Measurements from ENCODE around the gene SERINC4. TPM values are rescaled to one million over a fixed set of nuclear protein-coding genes. Genes with fewer than 3 reads are reported as not detected.
"Not testable (repeated sequence)": the region's sequence is repeated elsewhere in the genome, so short reads cannot be mapped to it uniquely, and the experiment has no call there.

Gene SERINC4
- polyA plus RNA-seq, 1 donor (not counting 4 experiments of a cell fraction or from before 2014, with no cell fraction given) = 0.05 TPM

GRCh38 chr15:43830691-43831275, 30.8 kb upstream of the SERINC4 start:
- H3K4me1 ChIP-seq (ENCODE audit: control insufficient read depth, extremely low read depth, insufficient read depth, low read length); dilution Hi-C loops (cut with MboI; ENCODE audit: extremely low pct_ligation_motif_present, low sequenced_read_pairs); H3K4me3 ChIP-seq (ENCODE audit: control insufficient read depth in 2 of 3, extremely low read depth in 1 of 3, insufficient read depth in 2 of 3, low read depth in 1 of 3, low read length in 3 of 3); H3K9me3 ChIP-seq (ENCODE audit: control insufficient read depth, low read depth, low read length); H3K27ac ChIP-seq (ENCODE audit: control insufficient read depth, insufficient read depth, low read length); H3K9me1 ChIP-seq (ENCODE audit: control insufficient read depth, extremely low read depth, insufficient read depth, low read length); H3K27me3 ChIP-seq (ENCODE audit: control insufficient read depth, extremely low read depth, insufficient read depth, low read length); FAIRE-seq; H4K20me1 ChIP-seq (ENCODE audit: control insufficient read depth, extremely low read depth, insufficient read depth, low read length); H3K79me2 ChIP-seq (ENCODE audit: control insufficient read depth, insufficient read depth, low read length); DNase-seq (ENCODE audit: low read depth, low spot score); H3K9ac ChIP-seq (ENCODE audit: control insufficient read depth, extremely low read depth, insufficient read depth, low read length); H3K4me2 ChIP-seq (ENCODE audit: control insufficient read depth, extremely low read depth, insufficient read depth, low read depth, low read length); H3K36me3 ChIP-seq (ENCODE audit: control insufficient read depth in 2 of 2, extremely low read depth in 1 of 2, insufficient read depth in 2 of 2, low read length in 2 of 2); H2AFZ ChIP-seq (ENCODE audit: control insufficient read depth, low read length): not testable (repeated sequence)

GRCh38 chr15:43829951-43830540, 30.0 kb upstream of the SERINC4 start:
- H3K9me3 ChIP-seq (ENCODE audit: control insufficient read depth, low read depth, low read length); H2AFZ ChIP-seq (ENCODE audit: control insufficient read depth, low read length); H3K36me3 ChIP-seq (ENCODE audit: control insufficient read depth in 2 of 2, extremely low read depth in 1 of 2, insufficient read depth in 2 of 2, low read length in 2 of 2); H3K9me1 ChIP-seq (ENCODE audit: control insufficient read depth, extremely low read depth, insufficient read depth, low read length); DNase-seq (ENCODE audit: low read depth, low spot score); H3K27me3 ChIP-seq (ENCODE audit: control insufficient read depth, extremely low read depth, insufficient read depth, low read length); dilution Hi-C loops (cut with MboI; ENCODE audit: extremely low pct_ligation_motif_present, low sequenced_read_pairs); H3K4me1 ChIP-seq (ENCODE audit: control insufficient read depth, extremely low read depth, insufficient read depth, low read length); H3K4me3 ChIP-seq (ENCODE audit: control insufficient read depth in 2 of 3, extremely low read depth in 1 of 3, insufficient read depth in 2 of 3, low read depth in 1 of 3, low read length in 3 of 3); H3K4me2 ChIP-seq (ENCODE audit: control insufficient read depth, extremely low read depth, insufficient read depth, low read depth, low read length); H3K27ac ChIP-seq (ENCODE audit: control insufficient read depth, insufficient read depth, low read length); H3K9ac ChIP-seq (ENCODE audit: control insufficient read depth, extremely low read depth, insufficient read depth, low read length); H3K79me2 ChIP-seq (ENCODE audit: control insufficient read depth, insufficient read depth, low read length); H4K20me1 ChIP-seq (ENCODE audit: control insufficient read depth, extremely low read depth, insufficient read depth, low read length); FAIRE-seq: not testable (repeated sequence)

GRCh38 chr15:43828061-43828657, 28.1 kb upstream of the SERINC4 start:
- H4K20me1 ChIP-seq (ENCODE audit: control insufficient read depth, extremely low read depth, insufficient read depth, low read length) = no peaks in the 10 kb centered on the region
- H3K36me3 ChIP-seq (ENCODE audit: control insufficient read depth in 2 of 2, extremely low read depth in 1 of 2, insufficient read depth in 2 of 2, low read length in 2 of 2) = no peaks in the 10 kb centered on the region
- dilution Hi-C loops (cut with MboI; ENCODE audit: extremely low pct_ligation_motif_present, low sequenced_read_pairs) = no loop called here
- peak overlapping the region; percentile 27 for H2AFZ ChIP-seq (ENCODE audit: control insufficient read depth, low read length)
- no peaks in the 10 kb centered on the region for H3K9me1 ChIP-seq (ENCODE audit: control insufficient read depth, extremely low read depth, insufficient read depth, low read length)
- FAIRE-seq = no peak
- no peak overlapping the region for H3K27ac ChIP-seq (ENCODE audit: control insufficient read depth, insufficient read depth, low read length)
- DNase-seq (ENCODE audit: low read depth, low spot score) = no peak
- peaks cover 12% of the 10 kb centered on the region for H3K79me2 ChIP-seq (ENCODE audit: control insufficient read depth, insufficient read depth, low read length)
- H3K27me3 ChIP-seq (ENCODE audit: control insufficient read depth, extremely low read depth, insufficient read depth, low read length) = no peaks in the 10 kb centered on the region
- H3K4me1 ChIP-seq (ENCODE audit: control insufficient read depth, extremely low read depth, insufficient read depth, low read length) = peaks cover 15% of the 10 kb centered on the region
- peak overlapping the region; percentile 96 for H3K4me2 ChIP-seq (ENCODE audit: control insufficient read depth, extremely low read depth, insufficient read depth, low read depth, low read length)
- H3K9me3 ChIP-seq (ENCODE audit: control insufficient read depth, low read depth, low read length) = no peaks in the 10 kb centered on the region
- no peak overlapping the region for H3K9ac ChIP-seq (ENCODE audit: control insufficient read depth, extremely low read depth, insufficient read depth, low read length)
- H3K4me3 ChIP-seq (ENCODE audit: control insufficient read depth in 2 of 3, extremely low read depth in 1 of 3, insufficient read depth in 2 of 3, low read depth in 1 of 3, low read length in 3 of 3) = peak overlapping the region in 2 of 3 experiments; percentile 1 to 66
- TF ChIP-seq CTCF (optimal IDR thresholded peaks at IDR 0.05 in 1 of 3, IDR thresholded peaks at IDR 0.05 in 1 of 3, conservative IDR thresholded peaks at IDR 0.05 in 1 of 3; ENCODE audit: extremely low read depth in 1 of 3, insufficient read depth in 2 of 3, low read length in 3 of 3) (no peak), EZH2 (IDR thresholded peaks at IDR 0.05; ENCODE audit: low read length) (no peak)

Data from keratinocyte (primary cell).